Measurements from ENCODE around the gene GANAB. TPM values are rescaled to one million over a fixed set of nuclear protein-coding genes. Genes with fewer than 3 reads are reported as not detected.
"Not testable (repeated sequence)": the region's sequence is repeated elsewhere in the genome, so short reads cannot be mapped to it uniquely, and the experiment has no call there.

Gene GANAB
- total RNA-seq, 1 experiment from 2014 or later, result 229 TPM

GRCh38 chr11:62603072-62603408, 43.4 kb downstream of the GANAB start:
- no peak for DNase-seq (ENCODE audit: extremely low read depth, low read depth)

GRCh38 chr11:62602141-62603071, 44.0 kb downstream of the GANAB start:
- DNase-seq (ENCODE audit: extremely low read depth, low read depth), result no peak

GRCh38 chr11:62601372-62602140, 44.9 kb downstream of the GANAB start, which contains the start of gene MTA2:
TSS of gene MTA2 (minus strand) at chr11:62601865. CDS start at chr11:62601450, 415 bp downstream.
- DNase-seq (ENCODE audit: extremely low read depth, low read depth), result peak; percentile 94

- no peak for DNase-seq (ENCODE audit: extremely low read depth, low read depth)
Observed at GRCh38 chr11:62601122-62601371, 45.4 kb downstream of the GANAB start.

GRCh38 chr11:62600367-62601121, 45.9 kb downstream of the GANAB start:
- no peak for DNase-seq (ENCODE audit: extremely low read depth, low read depth)

- DNase-seq (ENCODE audit: extremely low read depth, low read depth), result no peak
Observed at GRCh38 chr11:62599901-62600300, 46.5 kb downstream of the GANAB start.

GRCh38 chr11:62599069-62599696, 47.2 kb downstream of the GANAB start:
- peak; percentile 95 for DNase-seq (ENCODE audit: extremely low read depth, low read depth)

GRCh38 chr11:62595124-62595523, 51.3 kb downstream of the GANAB start:
- no peak for DNase-seq (ENCODE audit: extremely low read depth, low read depth)

GRCh38 chr11:62593434-62594044, 52.9 kb downstream of the GANAB start:
- DNase-seq (ENCODE audit: extremely low read depth, low read depth), result peak; percentile 69

- no peak for DNase-seq (ENCODE audit: extremely low read depth, low read depth)
Observed at GRCh38 chr11:62592989-62593421, 53.4 kb downstream of the GANAB start.

- no peak for DNase-seq (ENCODE audit: extremely low read depth, low read depth)
Observed at GRCh38 chr11:62592146-62592815, 54.1 kb downstream of the GANAB start.

GRCh38 chr11:62591448-62592145, 54.8 kb downstream of the GANAB start, which contains the start of gene TUT1:
TSS of gene TUT1 (minus strand) at chr11:62591523. CDS start at chr11:62591485, 38 bp downstream.
- DNase-seq (ENCODE audit: extremely low read depth, low read depth), result peak; percentile 97

GRCh38 chr11:62588966-62589637, 57.3 kb downstream of the GANAB start:
- DNase-seq (ENCODE audit: extremely low read depth, low read depth), result no peak

GRCh38 chr11:62585356-62585755, 61.1 kb downstream of the GANAB start:
- not testable (repeated sequence) for DNase-seq (ENCODE audit: extremely low read depth, low read depth)

- not testable (repeated sequence) for DNase-seq (ENCODE audit: extremely low read depth, low read depth)
Observed at GRCh38 chr11:62581735-62582134, 64.7 kb downstream of the GANAB start.

GRCh38 chr11:62580959-62581715, 65.3 kb downstream of the GANAB start:
- DNase-seq (ENCODE audit: extremely low read depth, low read depth), result no peak

- DNase-seq (ENCODE audit: extremely low read depth, low read depth), result no peak
Observed at GRCh38 chr11:62579252-62579651, 67.2 kb downstream of the GANAB start.

- no peak for DNase-seq (ENCODE audit: extremely low read depth, low read depth)
Observed at GRCh38 chr11:62578541-62578940, 67.9 kb downstream of the GANAB start.

Measured in NCI-H460 (cell line).